CD14-positive monocyte (primary cell): ENCODE results near the gene KIF18A. TPM values are rescaled to one million over a fixed set of nuclear protein-coding genes. Genes with fewer than 3 reads are reported as not detected.
"Not testable (repeated sequence)": the region's sequence is repeated elsewhere in the genome, so short reads cannot be mapped to it uniquely, and the experiment has no call there.

ENCODE experiments used
- DNase-seq, 3 donors: peaks; one replicate each; pipeline ENCODE4 v3.0.0-alpha.2; 2011 to 2022
- H2AFZ ChIP-seq: 2 replicates; pipeline ENCODE4 v1.6.0; 2012; ENCODE audit warnings: mild to moderate bottlenecking, low read depth, low read length, inconsistent platforms; ENCODE audit not compliant: insufficient read depth, poor library complexity, severe bottlenecking
- H3K27ac ChIP-seq, 2 donors: 1 replicate in 1 of 2; 2 replicates in 1 of 2; pipeline ENCODE4 v1.5.1; 2012 to 2013; ENCODE audit warnings: low read length in 2 of 2, control low read depth in 1 of 2, inconsistent platforms in 1 of 2, low read depth in 1 of 2, mild to moderate bottlenecking in 1 of 2
- H3K27me3 ChIP-seq, 2 donors: one replicate each; pipeline versions ENCODE4 v1.6.0 to v1.6.1; 2011 to 2013; ENCODE audit warnings: low read length in 2 of 2; ENCODE audit not compliant: control insufficient read depth in 2 of 2, insufficient read depth in 2 of 2
- H3K36me3 ChIP-seq, 2 donors: replicated peaks in 1 of 2; 1 replicate in 1 of 2; 2 replicates in 1 of 2; pipeline versions ENCODE4 v1.5.1 to v1.6.1; 2012 to 2013; ENCODE audit warnings: low read length in 2 of 2, control low read depth in 1 of 2, inconsistent platforms in 1 of 2, mild to moderate bottlenecking in 1 of 2; ENCODE audit not compliant: insufficient read depth in 2 of 2, control insufficient read depth in 1 of 2
- H3K4me1 ChIP-seq, 2 donors: 1 replicate in 1 of 2; 2 replicates in 1 of 2; pipeline versions ENCODE4 v1.5.1 to v1.6.1; 2012 to 2013; ENCODE audit warnings: low read length in 2 of 2, control low read depth in 1 of 2, inconsistent platforms in 1 of 2, mild to moderate bottlenecking in 1 of 2, moderate library complexity in 1 of 2; ENCODE audit not compliant: insufficient read depth in 2 of 2, control insufficient read depth in 1 of 2
- H3K4me2 ChIP-seq: replicated peaks from 2 replicates; pipeline ENCODE3; 2012; ENCODE audit warnings: low read length, moderate library complexity, mild to moderate bottlenecking; ENCODE audit not compliant: poor library complexity, severe bottlenecking; ENCODE audit errors: extremely low read depth
- H3K4me3 ChIP-seq, 3 experiments: fragments of 200-600 bp in 1 of 3; sonication (generic) in 1 of 3; replicated peaks in 1 of 3; 1 replicate in 2 of 3; 2 replicates in 1 of 3; pipeline ENCODE4 v1.5.1; 2011 to 2013; ENCODE audit warnings: low read length in 3 of 3, mild to moderate bottlenecking in 3 of 3, control low read depth in 2 of 3, low read depth in 2 of 3, inconsistent platforms in 1 of 3, moderate library complexity in 1 of 3
- H3K79me2 ChIP-seq: 2 replicates; pipeline ENCODE4 v1.6.0; 2012; ENCODE audit warnings: mild to moderate bottlenecking, control low read depth, inconsistent platforms, low read length, moderate library complexity; ENCODE audit not compliant: insufficient read depth
- H3K9ac ChIP-seq: 2 replicates; pipeline ENCODE4 v1.6.0; 2017; ENCODE audit warnings: low read length, mild to moderate bottlenecking; ENCODE audit not compliant: insufficient read depth, poor library complexity, severe bottlenecking
- H3K9me3 ChIP-seq, 2 donors: replicated peaks in 1 of 2; 1 replicate in 1 of 2; 2 replicates in 1 of 2; pipeline versions ENCODE4 v1.5.1 to v1.6.1; 2012 to 2013; ENCODE audit warnings: low read length in 2 of 2, control low read depth in 1 of 2; ENCODE audit not compliant: control insufficient read depth in 1 of 2, insufficient read depth in 1 of 2
- H4K20me1 ChIP-seq: 2 replicates; pipeline ENCODE4 v1.6.0; 2012; ENCODE audit warnings: mild to moderate bottlenecking, low read length, control low read depth, moderate library complexity; ENCODE audit not compliant: insufficient read depth
- H3K27ac Mint-ChIP-seq, 7 donors: one replicate each; pipeline ENCODE4 v1.8.0; 2020; ENCODE audit warnings: mild to moderate bottlenecking in 7 of 7, mixed read lengths in 7 of 7, moderate library complexity in 6 of 7, inconsistent platforms in 2 of 7
- H3K27me3 Mint-ChIP-seq, 3 donors: one replicate each; pipeline ENCODE4 v1.8.0; 2021 to 2022; ENCODE audit warnings: low read depth in 3 of 3, mild to moderate bottlenecking in 3 of 3, mixed read lengths in 3 of 3, moderate library complexity in 3 of 3, inconsistent platforms in 1 of 3
- H3K36me3 Mint-ChIP-seq, 2 donors: one replicate each; pipeline ENCODE4 v1.8.0; 2020; ENCODE audit warnings: mixed read lengths in 2 of 2, inconsistent platforms in 1 of 2, mild to moderate bottlenecking in 1 of 2
- H3K4me1 Mint-ChIP-seq: one replicate; pipeline ENCODE4 v1.8.0; 2020; ENCODE audit warnings: mild to moderate bottlenecking, mixed read lengths
- H3K4me3 Mint-ChIP-seq, 2 donors: one replicate each; pipeline ENCODE4 v1.8.0; 2020; ENCODE audit warnings: mild to moderate bottlenecking in 2 of 2, mixed read lengths in 2 of 2, moderate library complexity in 1 of 2
- H3K9me3 Mint-ChIP-seq, 7 donors: one replicate each; pipeline ENCODE4 v1.8.0; 2020 to 2022; ENCODE audit warnings: mixed read lengths in 7 of 7, mild to moderate bottlenecking in 6 of 7, moderate library complexity in 6 of 7, inconsistent platforms in 2 of 7
- CTCF ChIP-seq: fragments of 200-600 bp; IDR thresholded peaks from one replicate; pipeline ENCODE4 v1.8.0; 2022; ENCODE audit warnings: antibody characterized with exemption, mild to moderate bottlenecking
- WGBS: methylation state at CpG from one replicate; pipeline ENCODE4 v1.1.5; 2013; ENCODE audit warnings: missing lambda C conversion rate; ENCODE audit not compliant: insufficient coverage; 5-methylcytosine and 5-hydroxymethylcytosine counted together
- intact Hi-C, 2 donors: fragments of 100-400 bp; cut with micrococcal nuclease; formaldehyde crosslinking; loops; one replicate each; pipeline versions ENCODE4 v1.15.0 to v1.15.1; 2023
- polyA plus RNA-seq, 3 donors: library from polyadenylated mRNA; depleted of rRNA in 1 of 3; unstranded in 2 of 3; stranded (reverse) in 1 of 3; fragments of 300-500 nt in 2 of 3; fragments of >200 nt in 1 of 3; fragmentation: Illumina TruSeq in 2 of 3; gene quantifications; 1 replicate in 2 of 3; 2 replicates in 1 of 3; pipeline ENCODE4 v1.2.3, GENCODE V29; 2012 to 2021

The KIF18A gene
- polyA plus RNA-seq, 3 donors: 0.13 to 0.73 TPM; not detected in 1

GRCh38 chr11:28104984-28105383 is 3.0 kb downstream of the KIF18A start:
- H3K9ac ChIP-seq: no peak overlapping the region
- no peak overlapping the region for H3K27ac ChIP-seq
- no CpG with 5 or more reads among the region's 2 CpGs for WGBS
- H3K36me3 ChIP-seq: no peaks in the 10 kb centered on the region
- H3K4me3 ChIP-seq: no peak overlapping the region
- no peak overlapping the region for H3K27ac Mint-ChIP-seq
- H3K9me3 ChIP-seq: no peaks in the 10 kb centered on the region
- no peaks in the 10 kb centered on the region for H4K20me1 ChIP-seq
- intact Hi-C loops: loop anchor here (10.0 kb wide), 1 partner anchor 600 kb away; the partner anchor contains the start of gene LIN7C (in 2 of the 2)
- no peak overlapping the region for H2AFZ ChIP-seq
- no peak for TF ChIP-seq CTCF
- peaks cover 88% of the 10 kb centered on the region for H3K79me2 ChIP-seq
- peaks cover 31% of the 10 kb centered on the region for H3K4me1 Mint-ChIP-seq
- no peaks in the 10 kb centered on the region for H3K27me3 ChIP-seq
- DNase-seq: no peak
- peaks cover 5 to 6% of the 10 kb centered on the region in 2 donors for H3K36me3 Mint-ChIP-seq
- no peaks in the 10 kb centered on the region for H3K9me3 Mint-ChIP-seq
- no peaks in the 10 kb centered on the region for H3K27me3 Mint-ChIP-seq
- H3K4me3 Mint-ChIP-seq: no peak overlapping the region
- H3K4me1 ChIP-seq: peaks cover 14 to 21% of the 10 kb centered on the region in 2 donors
- H3K4me2 ChIP-seq: no peak overlapping the region

DNA sequence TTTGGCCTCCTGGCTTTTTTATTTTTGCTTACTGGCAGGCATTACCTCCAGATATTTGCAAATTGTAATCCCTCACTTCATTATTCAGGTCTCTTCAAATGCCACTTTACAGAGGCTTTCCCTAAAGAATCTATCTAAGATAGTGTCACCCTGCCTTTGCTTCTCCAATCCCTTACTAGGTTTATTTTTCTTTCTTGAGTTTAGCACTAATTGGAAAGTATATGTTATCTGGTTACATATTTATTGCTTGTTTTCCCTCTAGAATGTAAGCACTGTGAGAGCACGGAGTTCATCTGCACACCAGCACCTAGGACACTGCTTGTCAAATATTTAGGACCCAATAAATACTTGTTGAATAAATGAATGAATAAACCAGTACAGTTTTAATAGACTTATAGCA is 3.5 kb downstream of the KIF18A start:
- no peak overlapping the region for H3K27ac ChIP-seq
- H3K4me3 ChIP-seq: no peak overlapping the region
- H3K4me3 Mint-ChIP-seq: no peak overlapping the region
- no peak overlapping the region for H3K9ac ChIP-seq
- H3K27me3 Mint-ChIP-seq: no peaks in the 10 kb centered on the region
- TF ChIP-seq CTCF: no peak
- H3K36me3 ChIP-seq: no peaks in the 10 kb centered on the region
- H3K79me2 ChIP-seq: peaks cover 94% of the 10 kb centered on the region
- H3K4me1 Mint-ChIP-seq: peaks cover 31% of the 10 kb centered on the region
- H3K36me3 Mint-ChIP-seq: peaks cover 5 to 8% of the 10 kb centered on the region in 2 donors
- H3K4me1 ChIP-seq: peaks cover 14 to 21% of the 10 kb centered on the region in 2 donors
- no peak overlapping the region for H3K4me2 ChIP-seq
- H4K20me1 ChIP-seq: no peaks in the 10 kb centered on the region
- intact Hi-C loops: loop anchor here (10.0 kb wide), 1 partner anchor 600 kb away; the partner anchor contains the start of gene LIN7C (in 2 of the 2)
- H3K27me3 ChIP-seq: no peaks in the 10 kb centered on the region
- peak overlapping the region; percentile 50 for H2AFZ ChIP-seq
- no peak for DNase-seq
- peak overlapping the region in 1 of 7 donors; percentile 66 for H3K27ac Mint-ChIP-seq
- WGBS: no CpG with 5 or more reads among the region's 1 CpG
- no peaks in the 10 kb centered on the region for H3K9me3 ChIP-seq
- no peaks in the 10 kb centered on the region for H3K9me3 Mint-ChIP-seq

- H3K27ac ChIP-seq, H3K27me3 ChIP-seq, H3K9me3 Mint-ChIP-seq, H4K20me1 ChIP-seq, H3K27me3 Mint-ChIP-seq, H3K4me3 Mint-ChIP-seq, H3K36me3 ChIP-seq, H2AFZ ChIP-seq, H3K4me2 ChIP-seq, H3K9me3 ChIP-seq, H3K4me1 ChIP-seq, DNase-seq, H3K9ac ChIP-seq, H3K4me3 ChIP-seq: not testable (repeated sequence)
- H3K4me1 Mint-ChIP-seq: peaks cover 21% of the 10 kb centered on the region
- no CpG with 5 or more reads among the region's 4 CpGs for WGBS
- intact Hi-C loops: loop anchor here (10.0 kb wide), 1 partner anchor 597 kb away; the partner anchor contains the start of gene LIN7C (in 2 of the 2)
- peaks cover 11 to 13% of the 10 kb centered on the region in 2 donors for H3K36me3 Mint-ChIP-seq
- peak overlapping the region in 2 of 7 donors; percentile 4 to 37 for H3K27ac Mint-ChIP-seq
- peaks cover 93% of the 10 kb centered on the region for H3K79me2 ChIP-seq
These were observed 5.7 kb downstream of the KIF18A start for GRCh38 chr11:28102300-28102699.
